T-helper 17 cell (primary cell): ENCODE results near the gene PLCG2. TPM values are rescaled to one million over a fixed set of nuclear protein-coding genes. Genes with fewer than 3 reads are reported as not detected.

ENCODE experiments used
- ATAC-seq: fragments of 150-1000 bp; cut with Tn5 transposase; 2 replicates; pipeline ENCODE4 v1.10.0; 2021; ENCODE audit warnings: mild to moderate bottlenecking, moderate library complexity
- DNase-seq, 3 donors: peaks; one replicate each; pipeline versions ENCODE4 v3.0.0 to v3.0.0-alpha.2; 2020 to 2021
- H3K9me3 ChIP-seq: one replicate; pipeline ENCODE4 v1.7.0; 2013; ENCODE audit warnings: low read length, mild to moderate bottlenecking; ENCODE audit not compliant: control insufficient read depth, poor library complexity, severe bottlenecking
- H3K27ac Mint-ChIP-seq: one replicate; pipeline ENCODE4 v1.8.0; 2022; ENCODE audit warnings: mild to moderate bottlenecking, moderate library complexity, mixed read lengths
- H3K27me3 Mint-ChIP-seq: one replicate; pipeline ENCODE4 v1.8.0; 2022; ENCODE audit warnings: mixed read lengths
- H3K36me3 Mint-ChIP-seq: one replicate; pipeline ENCODE4 v1.8.0; 2022; ENCODE audit warnings: low read depth, mixed read lengths
- H3K4me1 Mint-ChIP-seq: one replicate; pipeline ENCODE4 v1.8.0; 2022; ENCODE audit warnings: mild to moderate bottlenecking, mixed read lengths
- H3K4me3 Mint-ChIP-seq: one replicate; pipeline ENCODE4 v1.8.0; 2022; ENCODE audit warnings: mild to moderate bottlenecking, moderate library complexity, mixed read lengths
- total RNA-seq, 4 donors: library from RNA in 2 of 4; stranded (reverse) in 2 of 4; gene quantifications; one replicate each; pipeline ENCODE4 v1.2.3 and lab custom pipeline; 2022 to 2026

The PLCG2 gene
- total RNA-seq, 2 donors from 2014 or later = 4.2 to 16.2 TPM

GRCh38 chr16:81836279-81837054, 57.4 kb downstream of the PLCG2 start:
- H3K36me3 Mint-ChIP-seq = no peaks in the 10 kb centered on the region
- H3K4me3 Mint-ChIP-seq = no peak overlapping the region
- no peaks in the 10 kb centered on the region for H3K9me3 ChIP-seq
- ATAC-seq (peak; percentile 36), DNase-seq (no peak)
- H3K4me1 Mint-ChIP-seq = peaks cover 9% of the 10 kb centered on the region
- no peak overlapping the region for H3K27ac Mint-ChIP-seq
- peaks cover 38% of the 10 kb centered on the region for H3K27me3 Mint-ChIP-seq

- H3K9me3 ChIP-seq = no peaks in the 10 kb centered on the region
- DNase-seq = no peak
- no peaks in the 10 kb centered on the region for H3K36me3 Mint-ChIP-seq
- H3K4me3 Mint-ChIP-seq = no peak overlapping the region
- ATAC-seq = no peak
- H3K27ac Mint-ChIP-seq = no peak overlapping the region
- peaks cover 39% of the 10 kb centered on the region for H3K27me3 Mint-ChIP-seq
- peaks cover 7% of the 10 kb centered on the region for H3K4me1 Mint-ChIP-seq
These were observed 58.2 kb downstream of the PLCG2 start for GRCh38 chr16:81837312-81837751.

GRCh38 chr16:81838794-81839193, 59.7 kb downstream of the PLCG2 start:
- Mint-ChIP-seq H3K4me3 (no peak overlapping the region), H3K27ac (no peak overlapping the region), H3K27me3 (peaks cover 38% of the 10 kb centered on the region), H3K36me3 (no peaks in the 10 kb centered on the region), H3K4me1 (peaks cover 6% of the 10 kb centered on the region)
- ATAC-seq = no peak
- no peak for DNase-seq
- no peaks in the 10 kb centered on the region for H3K9me3 ChIP-seq

- no peak for DNase-seq
- no peaks in the 10 kb centered on the region for H3K9me3 ChIP-seq
- Mint-ChIP-seq H3K4me3 (no peak overlapping the region), H3K4me1 (peaks cover 6% of the 10 kb centered on the region), H3K36me3 (no peaks in the 10 kb centered on the region), H3K27ac (no peak overlapping the region), H3K27me3 (peaks cover 33% of the 10 kb centered on the region)
- ATAC-seq = peak; percentile 42
These were observed 62.6 kb downstream of the PLCG2 start for GRCh38 chr16:81841722-81842121.

GRCh38 chr16:81842564-81843242, 63.6 kb downstream of the PLCG2 start:
- no peaks in the 10 kb centered on the region for H3K9me3 ChIP-seq
- peaks cover 6% of the 10 kb centered on the region for H3K4me1 Mint-ChIP-seq
- no peaks in the 10 kb centered on the region for H3K36me3 Mint-ChIP-seq
- H3K27ac Mint-ChIP-seq = no peak overlapping the region
- no peak for ATAC-seq
- no peak for DNase-seq
- H3K4me3 Mint-ChIP-seq = no peak overlapping the region
- peaks cover 27% of the 10 kb centered on the region for H3K27me3 Mint-ChIP-seq

GRCh38 chr16:81843243-81843582, 64.1 kb downstream of the PLCG2 start:
- ATAC-seq = no peak

GRCh38 chr16:81843683-81844082, 64.6 kb downstream of the PLCG2 start:
- Mint-ChIP-seq H3K4me3 (no peak overlapping the region), H3K27ac (no peak overlapping the region)
- DNase-seq = no peak

More at GRCh38 chr16:81843243-81843582, 64.1 kb downstream of the PLCG2 start:
- Mint-ChIP-seq H3K4me1 (peaks cover 6% of the 10 kb centered on the region), H3K27ac (no peak overlapping the region), H3K27me3 (peaks cover 31% of the 10 kb centered on the region), H3K4me3 (no peak overlapping the region), H3K36me3 (no peaks in the 10 kb centered on the region)
- no peak for DNase-seq
- no peaks in the 10 kb centered on the region for H3K9me3 ChIP-seq

GRCh38 chr16:81846105-81846504, 67.0 kb downstream of the PLCG2 start:
- H3K4me3 Mint-ChIP-seq = no peak overlapping the region
- H3K36me3 Mint-ChIP-seq = no peaks in the 10 kb centered on the region
- DNase-seq = no peak
- H3K27ac Mint-ChIP-seq = no peak overlapping the region
- peaks cover 8% of the 10 kb centered on the region for H3K4me1 Mint-ChIP-seq
- H3K9me3 ChIP-seq = no peaks in the 10 kb centered on the region
- H3K27me3 Mint-ChIP-seq = peaks cover 45% of the 10 kb centered on the region
- no peak for ATAC-seq

More at GRCh38 chr16:81843683-81844082, 64.6 kb downstream of the PLCG2 start:
- Mint-ChIP-seq H3K36me3 (no peaks in the 10 kb centered on the region), H3K4me1 (peaks cover 7% of the 10 kb centered on the region), H3K27me3 (peaks cover 35% of the 10 kb centered on the region)
- H3K9me3 ChIP-seq = no peaks in the 10 kb centered on the region
- no peak for ATAC-seq

GRCh38 chr16:81848306-81848853, 69.3 kb downstream of the PLCG2 start:
- DNase-seq (no peak), ATAC-seq (no peak)
- Mint-ChIP-seq H3K36me3 (no peaks in the 10 kb centered on the region), H3K27ac (no peak overlapping the region), H3K4me1 (peaks cover 2% of the 10 kb centered on the region), H3K27me3 (peaks cover 54% of the 10 kb centered on the region), H3K4me3 (no peak overlapping the region)
- H3K9me3 ChIP-seq = no peaks in the 10 kb centered on the region

GRCh38 chr16:81850197-81850944, 71.3 kb downstream of the PLCG2 start:
- no peak for DNase-seq
- Mint-ChIP-seq H3K4me3 (no peak overlapping the region), H3K27ac (no peak overlapping the region), H3K27me3 (peaks cover 44% of the 10 kb centered on the region), H3K36me3 (no peaks in the 10 kb centered on the region), H3K4me1 (peaks cover 2% of the 10 kb centered on the region)
- no peaks in the 10 kb centered on the region for H3K9me3 ChIP-seq
- no peak for ATAC-seq

GRCh38 chr16:81852347-81852746, 73.3 kb downstream of the PLCG2 start:
- Mint-ChIP-seq H3K4me1 (peaks cover 2% of the 10 kb centered on the region), H3K27ac (peak overlapping the region; percentile 39), H3K4me3 (no peak overlapping the region), H3K27me3 (peaks cover 36% of the 10 kb centered on the region), H3K36me3 (no peaks in the 10 kb centered on the region)
- ATAC-seq (no peak), DNase-seq (no peak)
- no peaks in the 10 kb centered on the region for H3K9me3 ChIP-seq

GRCh38 chr16:81855552-81856153, 76.6 kb downstream of the PLCG2 start:
- no peak overlapping the region for H3K27ac Mint-ChIP-seq
- no peak for ATAC-seq

More at GRCh38 chr16:81855552-81856153, 76.6 kb downstream of the PLCG2 start:
- Mint-ChIP-seq H3K27me3 (peaks cover 18% of the 10 kb centered on the region), H3K4me1 (no peaks in the 10 kb centered on the region), H3K36me3 (no peaks in the 10 kb centered on the region), H3K4me3 (no peak overlapping the region)
- no peaks in the 10 kb centered on the region for H3K9me3 ChIP-seq
- no peak for DNase-seq
